GM21529 (cell line): ENCODE data around the gene NDUFV2.

Experiments
- ATAC-seq: cut with Tn5 transposase; IDR thresholded peaks from one replicate; pipeline ENCODE4 v1.9.1; 2021; ENCODE audit not compliant: unreplicated experiment

The NDUFV2 gene

GRCh38 chr18:9102508-9103375 is at the start of gene NDUFV2:
TSS of gene NDUFV2 (plus strand) at chr18:9102699. CDS start at chr18:9102744, 45 bp downstream.
- ATAC-seq = peak; percentile 89

GRCh38 chr18:9053814-9054213 is 48.7 kb upstream of the NDUFV2 start:
- ATAC-seq = no peak

- ATAC-seq = no peak
These were observed 47.3 kb upstream of the NDUFV2 start for GRCh38 chr18:9055185-9055584.

GRCh38 chr18:9055626-9056025 is 46.9 kb upstream of the NDUFV2 start:
- no peak for ATAC-seq

- ATAC-seq = no peak
These were observed 44.9 kb upstream of the NDUFV2 start for GRCh38 chr18:9057646-9058045.

GRCh38 chr18:9058406-9058805 is 44.1 kb upstream of the NDUFV2 start:
- no peak for ATAC-seq

- peak; percentile 3 for ATAC-seq
These were observed 40.1 kb upstream of the NDUFV2 start for GRCh38 chr18:9062418-9062751.

GRCh38 chr18:9065864-9066263 is 36.6 kb upstream of the NDUFV2 start:
- ATAC-seq = no peak

GRCh38 chr18:9066358-9066757 is 36.1 kb upstream of the NDUFV2 start:
- ATAC-seq = peak; percentile 36

GRCh38 chr18:9066817-9067306 is 35.6 kb upstream of the NDUFV2 start:
- ATAC-seq = peak; percentile 51

- ATAC-seq = no peak
These were observed 34.7 kb upstream of the NDUFV2 start for GRCh38 chr18:9067823-9068222.

- no peak for ATAC-seq
These were observed 34.2 kb upstream of the NDUFV2 start for GRCh38 chr18:9068346-9068745.

- ATAC-seq = no peak
These were observed 32.9 kb upstream of the NDUFV2 start for GRCh38 chr18:9069601-9070000.

- no peak for ATAC-seq
These were observed 32.3 kb upstream of the NDUFV2 start for GRCh38 chr18:9070212-9070611.

- ATAC-seq = no peak
These were observed 22.5 kb upstream of the NDUFV2 start for GRCh38 chr18:9079818-9080528.

- no peak for ATAC-seq
These were observed 20.6 kb upstream of the NDUFV2 start for GRCh38 chr18:9081940-9082339.

- peak; percentile 89 for ATAC-seq
These were observed 19.6 kb upstream of the NDUFV2 start for GRCh38 chr18:9082711-9083510.

- no peak for ATAC-seq
These were observed 16.5 kb upstream of the NDUFV2 start for GRCh38 chr18:9086015-9086414.

- no peak for ATAC-seq
These were observed 15.9 kb upstream of the NDUFV2 start for GRCh38 chr18:9086624-9087023.

- ATAC-seq = no peak
These were observed 15.4 kb upstream of the NDUFV2 start for GRCh38 chr18:9087144-9087543.

- ATAC-seq = no peak
These were observed 14.2 kb upstream of the NDUFV2 start for GRCh38 chr18:9088252-9088651.
